C4-2B (cell line): Measurements from ENCODE around the gene MT1G.

Experiments used
- H3K27ac ChIP-seq: fragments of 450-650 bp; 2 replicates; pipeline ENCODE4 v1.5.1; 2017
- CTCF ChIP-seq: fragments of 450-650 bp; conservative IDR thresholded peaks from 2 replicates; pipeline ENCODE4 v1.5.1; 2017; ENCODE audit warnings: mild to moderate bottlenecking
- ZFX ChIP-seq: fragments of 450-650 bp; IDR thresholded peaks from 2 replicates; pipeline ENCODE4 v1.6.1; 2017

MT1G gene

DNA sequence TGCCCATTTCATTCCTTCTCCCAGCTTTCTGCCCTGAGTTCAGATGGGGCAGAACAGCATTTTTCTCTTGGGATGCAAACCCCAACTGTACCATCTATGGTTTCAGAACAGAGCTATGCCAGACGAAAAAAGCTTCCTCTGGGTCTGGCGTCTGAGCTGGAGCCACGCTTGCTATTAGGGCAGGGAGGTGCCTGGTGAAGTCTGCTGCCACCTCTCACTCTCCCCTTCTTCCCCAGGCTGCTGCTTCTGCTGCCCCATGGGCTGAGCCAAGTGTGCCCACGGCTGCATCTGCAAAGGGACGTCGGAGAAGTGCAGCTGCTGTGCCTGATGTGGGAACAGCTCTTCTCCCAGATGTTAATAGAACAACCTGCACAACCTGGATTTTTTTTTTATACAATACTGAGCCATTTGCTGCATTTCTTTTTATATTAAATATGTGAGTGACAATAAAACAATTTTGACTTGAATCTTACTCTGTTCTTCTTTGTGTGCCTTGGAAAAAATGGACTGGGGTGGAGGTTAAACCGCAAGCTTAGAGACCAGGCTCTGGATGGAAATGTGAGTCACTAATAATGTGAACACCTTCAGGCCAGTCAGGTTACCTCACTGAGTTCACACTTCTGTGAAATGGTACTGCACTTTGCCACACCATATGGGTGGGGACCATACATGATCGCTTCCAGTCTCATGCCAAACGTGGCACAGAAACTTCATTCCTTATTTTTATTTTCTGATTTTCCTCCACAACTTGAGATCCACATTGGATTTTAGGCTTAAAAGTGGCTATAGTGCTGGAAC, 31.1 kb downstream of the MT1G start:
- no peak overlapping the region for H3K27ac ChIP-seq
- TF ChIP-seq ZFX, result no peak
- no peak for TF ChIP-seq CTCF

DNA sequence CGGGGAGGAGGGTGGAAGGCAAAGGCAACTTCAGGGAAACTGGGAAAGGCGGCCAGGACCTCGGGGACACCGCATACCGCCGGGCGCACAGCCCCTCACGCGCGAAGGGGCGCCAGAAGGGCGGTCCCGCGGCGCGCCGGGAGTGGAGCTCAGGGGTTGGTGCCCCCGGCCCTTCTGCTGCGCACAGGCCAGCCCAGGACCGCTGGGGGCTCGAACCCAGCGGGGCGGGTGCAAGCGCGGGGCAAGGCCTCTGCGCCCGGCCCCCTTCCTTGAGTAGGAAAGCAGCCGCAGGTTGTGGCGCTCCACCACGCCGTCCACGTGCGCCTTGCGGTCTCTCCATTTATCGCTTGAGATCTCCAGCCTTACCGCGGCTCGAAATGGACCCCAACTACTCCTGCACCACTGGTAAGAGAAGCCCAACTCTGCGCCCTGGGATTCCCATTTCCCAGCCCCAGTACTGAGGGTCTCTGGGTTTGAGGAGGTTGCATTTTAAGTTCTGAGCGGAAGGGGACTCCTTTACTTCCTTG, 32.4 kb downstream of the MT1G start:
- TF ChIP-seq CTCF (no peak), ZFX (no peak)
- H3K27ac ChIP-seq, result no peak overlapping the region

- no peak for TF ChIP-seq CTCF
- no peak for TF ChIP-seq ZFX
Measured at GRCh38 chr16:56634715-56635440, 33.0 kb downstream of the MT1G start.

DNA sequence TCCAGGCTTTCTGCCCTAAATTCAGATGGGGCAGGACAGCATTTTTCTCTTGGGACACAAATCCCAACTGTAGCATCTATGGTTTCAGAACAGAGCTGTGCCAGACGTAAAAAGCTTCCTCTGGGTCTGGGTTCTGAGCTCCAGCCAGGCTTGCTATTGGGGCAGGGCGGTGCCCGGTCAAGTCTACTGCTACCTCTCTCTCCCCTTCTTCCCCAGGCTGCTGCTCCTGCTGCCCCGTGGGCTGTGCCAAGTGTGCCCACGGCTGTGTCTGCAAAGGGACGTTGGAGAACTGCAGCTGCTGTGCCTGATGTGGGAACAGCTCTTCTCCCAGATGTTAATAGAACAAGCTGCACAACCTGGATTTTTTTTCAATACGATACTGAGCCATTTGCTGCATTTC, 34.3 kb downstream of the MT1G start:
- no peak overlapping the region for H3K27ac ChIP-seq
- TF ChIP-seq ZFX (no peak), CTCF (no peak)

More at GRCh38 chr16:56634715-56635440, 33.0 kb downstream of the MT1G start:
- H3K27ac ChIP-seq, result no peak overlapping the region

- no peak for TF ChIP-seq CTCF
- no peak for TF ChIP-seq ZFX
- H3K27ac ChIP-seq, result no peak overlapping the region
Measured at GRCh38 chr16:56632848-56633365, 35.0 kb downstream of the MT1G start.

DNA sequence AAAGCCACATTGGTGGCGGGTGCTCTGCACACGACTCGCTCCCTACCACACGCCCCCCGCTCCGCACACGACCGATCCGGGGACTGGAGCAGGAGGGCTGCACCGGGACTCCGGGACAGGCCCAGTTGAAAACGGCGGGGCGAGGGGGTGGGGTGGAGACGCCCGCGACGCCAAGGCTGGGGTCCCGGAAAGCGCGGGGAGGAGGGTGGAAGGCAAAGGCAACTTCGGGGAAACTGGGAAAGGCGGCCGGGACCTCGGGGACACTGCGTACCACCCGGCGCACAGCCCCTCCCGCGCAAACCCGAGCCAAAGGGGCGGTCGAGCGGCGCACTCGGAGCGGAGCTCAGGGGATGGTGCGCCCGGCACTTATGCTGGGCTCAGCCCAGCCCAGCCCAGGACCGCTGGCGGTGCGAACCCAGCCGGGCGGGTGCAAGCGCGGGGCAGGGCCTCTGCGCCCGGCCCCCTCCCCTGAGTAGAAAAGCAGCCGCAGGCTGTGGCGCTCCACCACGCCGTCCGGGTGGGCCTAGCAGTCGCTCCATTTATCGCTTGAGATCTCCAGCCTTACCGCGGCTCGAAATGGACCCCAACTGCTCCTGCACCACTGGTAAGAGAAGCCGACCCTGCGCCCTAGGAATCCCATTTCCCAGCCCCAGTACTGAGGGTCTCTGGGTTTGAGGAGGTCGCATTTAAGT, 35.6 kb downstream of the MT1G start, which contains the start of gene MT1M:
Gene MT1M, plus strand, starts transcription at position 504 of the 692 bp plus-strand sequence. Its CDS starts 73 bp downstream, at position 577.
- TF ChIP-seq ZFX, result no peak
- no peak for TF ChIP-seq CTCF
- H3K27ac ChIP-seq, result no peak within 1 kb of the TSS
